Gastrocnemius medialis (tissue), 4 donors: ENCODE data around the gene RPL13. TPM values are rescaled to one million over a fixed set of nuclear protein-coding genes. Genes with fewer than 3 reads are reported as not detected.

Experiments used
- ATAC-seq, 2 donors: fragments of 150-250 bp; one replicate each; pipeline ENCODE4 v1.9.1; 2016
- DNase-seq, 2 donors: peaks; one replicate each; pipeline ENCODE4 v3.0.0-alpha.2; 2019
- H3K27ac ChIP-seq, 4 donors: fragments of 200-600 bp; sonication (generic); 1 replicate in 1 of 4; 2 replicates in 3 of 4; pipeline ENCODE4 v1.5.1; 2016 to 2018; ENCODE audit warnings: mild to moderate bottlenecking in 2 of 4, moderate library complexity in 1 of 4
- H3K27me3 ChIP-seq, 3 donors: fragments of 200-600 bp; sonication (generic) in 2 of 3; 1 replicate in 1 of 3; 2 replicates in 2 of 3; pipeline versions ENCODE4 v1.5.1 to v1.6.0; 2016 to 2019; ENCODE audit warnings: mild to moderate bottlenecking in 1 of 3, moderate library complexity in 1 of 3
- H3K36me3 ChIP-seq, 2 donors: fragments of 200-600 bp; sonication (generic) in 1 of 2; one replicate each; pipeline ENCODE4 v1.5.1; 2017 to 2018
- H3K4me1 ChIP-seq, 2 donors: fragments of 200-600 bp; sonication (generic) in 1 of 2; one replicate each; pipeline ENCODE4 v1.5.1; 2016 to 2017; ENCODE audit warnings: mild to moderate bottlenecking in 2 of 2
- H3K4me3 ChIP-seq, 4 donors: fragments of 200-600 bp; sonication (generic) in 3 of 4; 1 replicate in 1 of 4; 2 replicates in 3 of 4; pipeline ENCODE4 v1.5.1; 2016 to 2019; ENCODE audit warnings: mild to moderate bottlenecking in 2 of 4
- H3K9me3 ChIP-seq, 3 donors: fragments of 200-600 bp; sonication (generic) in 2 of 3; 1 replicate in 1 of 3; 2 replicates in 2 of 3; pipeline ENCODE4 v1.5.1; 2016 to 2019
- POLR2A ChIP-seq, 2 donors: fragments of 450-650 bp; IDR thresholded peaks; one replicate each; pipeline ENCODE4 v1.6.1; 2017; ENCODE audit warnings: antibody characterized with exemption in 2 of 2, mild to moderate bottlenecking in 2 of 2, moderate library complexity in 2 of 2
- in situ Hi-C, 4 donors: fragments of 200-750 bp; cut with MboI; loops; one replicate each; pipeline versions ENCODE4 v1.15.0 to v1.8.0; 2017; ENCODE audit warnings: low sequenced_read_pairs in 4 of 4
- intact Hi-C: fragments of 100-400 bp; cut with DNase I; formaldehyde crosslinking; loops from one replicate; pipeline ENCODE4 v1.15.1; 2023; ENCODE audit warnings: low total_unique reads
- total RNA-seq, 4 donors: library from RNA; depleted of rRNA; stranded (reverse); fragments of >200 nt; gene quantifications; one replicate each; pipeline versions ENCODE4 v1.1.0 to v1.2.3, GENCODE V29; 2016
- TF ChIP-seq, protein P1 (sequence below), 5 experiments: fragments of 450-650 bp in 3 of 5; fragments of 200-600 bp in 2 of 5; sonication (generic) in 2 of 5; IDR thresholded peaks in 4 of 5; conservative IDR thresholded peaks in 1 of 5; 1 replicate in 4 of 5; 2 replicates in 1 of 5; pipeline ENCODE4 v1.5.1; 2016 to 2019; ENCODE audit warnings: antibody characterized with exemption in 5 of 5, mild to moderate bottlenecking in 3 of 5, moderate library complexity in 3 of 5

Gene RPL13
- total RNA-seq, 4 donors from 2014 or later: 4,295 to 5,889 (median 4,806) TPM

GRCh38 chr16:89605186-89605970 lies 44.9 kb downstream of the RPL13 start:
- TF ChIP-seq, protein P1, sequence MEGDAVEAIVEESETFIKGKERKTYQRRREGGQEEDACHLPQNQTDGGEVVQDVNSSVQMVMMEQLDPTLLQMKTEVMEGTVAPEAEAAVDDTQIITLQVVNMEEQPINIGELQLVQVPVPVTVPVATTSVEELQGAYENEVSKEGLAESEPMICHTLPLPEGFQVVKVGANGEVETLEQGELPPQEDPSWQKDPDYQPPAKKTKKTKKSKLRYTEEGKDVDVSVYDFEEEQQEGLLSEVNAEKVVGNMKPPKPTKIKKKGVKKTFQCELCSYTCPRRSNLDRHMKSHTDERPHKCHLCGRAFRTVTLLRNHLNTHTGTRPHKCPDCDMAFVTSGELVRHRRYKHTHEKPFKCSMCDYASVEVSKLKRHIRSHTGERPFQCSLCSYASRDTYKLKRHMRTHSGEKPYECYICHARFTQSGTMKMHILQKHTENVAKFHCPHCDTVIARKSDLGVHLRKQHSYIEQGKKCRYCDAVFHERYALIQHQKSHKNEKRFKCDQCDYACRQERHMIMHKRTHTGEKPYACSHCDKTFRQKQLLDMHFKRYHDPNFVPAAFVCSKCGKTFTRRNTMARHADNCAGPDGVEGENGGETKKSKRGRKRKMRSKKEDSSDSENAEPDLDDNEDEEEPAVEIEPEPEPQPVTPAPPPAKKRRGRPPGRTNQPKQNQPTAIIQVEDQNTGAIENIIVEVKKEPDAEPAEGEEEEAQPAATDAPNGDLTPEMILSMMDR (IDR thresholded peaks at IDR 0.05 in 4 of 5, conservative IDR thresholded peaks at IDR 0.05 in 1 of 5): no peak
- TF ChIP-seq POLR2A (IDR thresholded peaks at IDR 0.05): no peak
- H3K4me3 ChIP-seq: no peak overlapping the region
- no peaks in the 10 kb centered on the region for H3K36me3 ChIP-seq
- peaks cover 2 to 27% (median 10%) of the 10 kb centered on the region in 3 donors for H3K27me3 ChIP-seq
- in situ Hi-C loops: no loop called here
- DNase-seq (no peak), ATAC-seq (no peak)
- intact Hi-C loops: no loop called here
- H3K9me3 ChIP-seq: no peaks in the 10 kb centered on the region
- H3K4me1 ChIP-seq: no peaks in the 10 kb centered on the region
- H3K27ac ChIP-seq: no peak overlapping the region

- no peak overlapping the region for H3K27ac ChIP-seq
- H3K27me3 ChIP-seq: peaks cover 2 to 27% (median 10%) of the 10 kb centered on the region in 3 donors
- no peaks in the 10 kb centered on the region for H3K4me1 ChIP-seq
- H3K4me3 ChIP-seq: no peak overlapping the region
- ATAC-seq (no peak), DNase-seq (no peak)
- in situ Hi-C loops (no loop called here), intact Hi-C loops (no loop called here)
- H3K9me3 ChIP-seq: no peaks in the 10 kb centered on the region
- no peaks in the 10 kb centered on the region for H3K36me3 ChIP-seq
- TF ChIP-seq, protein P1 (IDR thresholded peaks at IDR 0.05 in 4 of 5, conservative IDR thresholded peaks at IDR 0.05 in 1 of 5): no peak
- TF ChIP-seq POLR2A (IDR thresholded peaks at IDR 0.05): no peak
Measured at GRCh38 chr16:89606006-89606405, 45.5 kb downstream of the RPL13 start.

- ATAC-seq (no peak), DNase-seq (no peak)
- in situ Hi-C loops: no loop called here
- Histone ChIP-seq H3K36me3 (no peaks in the 10 kb centered on the region), H3K4me3 (no peak overlapping the region), H3K27me3 (peaks cover 5 to 20% (median 9%) of the 10 kb centered on the region in 3 donors), H3K9me3 (no peaks in the 10 kb centered on the region), H3K27ac (no peak overlapping the region), H3K4me1 (no peaks in the 10 kb centered on the region)
- TF ChIP-seq, protein P1 (IDR thresholded peaks at IDR 0.05 in 4 of 5, conservative IDR thresholded peaks at IDR 0.05 in 1 of 5): no peak
- TF ChIP-seq POLR2A (IDR thresholded peaks at IDR 0.05): no peak
- intact Hi-C loops: no loop called here
Measured at GRCh38 chr16:89607453-89607852, 47.0 kb downstream of the RPL13 start.

DNA sequence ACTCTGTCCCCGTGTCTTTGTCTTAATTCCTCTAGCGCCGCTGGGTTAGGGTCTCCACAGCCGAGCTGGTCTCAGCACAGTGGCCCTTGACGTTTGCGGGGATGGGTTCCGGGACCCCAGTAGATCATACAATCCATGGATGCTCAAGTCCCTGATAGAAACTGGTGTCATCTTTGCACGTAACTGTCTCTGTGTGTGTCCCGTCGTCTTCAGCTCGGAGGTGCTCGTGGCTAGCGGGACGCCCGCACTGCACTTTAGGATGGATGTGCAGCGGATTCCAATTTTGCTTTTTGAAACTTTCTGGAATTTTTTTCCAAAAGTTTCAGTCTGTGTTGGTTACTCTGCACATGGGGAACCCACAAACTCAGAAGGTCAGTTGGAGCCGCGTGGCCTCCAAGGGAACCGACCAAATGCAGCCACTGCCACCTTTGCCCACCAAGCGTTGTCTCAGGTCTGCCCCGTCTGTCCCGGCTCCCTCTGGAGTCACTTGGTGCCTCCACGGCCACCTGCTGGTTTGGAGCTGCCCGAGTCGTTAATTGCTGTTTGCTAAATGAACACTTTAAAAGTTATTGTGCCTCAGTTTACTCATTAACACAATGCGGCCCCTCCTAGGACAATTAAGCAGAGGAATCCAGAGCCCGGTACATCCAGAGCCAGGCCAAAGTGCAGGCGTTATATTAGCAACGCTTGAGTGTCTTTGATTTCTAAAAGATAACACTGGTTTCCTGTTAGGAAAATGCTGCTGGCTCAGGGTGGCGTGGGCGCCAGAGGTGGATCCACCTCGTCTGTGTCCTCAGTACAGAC lies 47.7 kb downstream of the RPL13 start:
- Histone ChIP-seq H3K4me1 (no peaks in the 10 kb centered on the region), H3K9me3 (no peaks in the 10 kb centered on the region), H3K36me3 (no peaks in the 10 kb centered on the region), H3K4me3 (no peak overlapping the region), H3K27ac (no peak overlapping the region), H3K27me3 (peaks cover 9 to 17% (median 12%) of the 10 kb centered on the region in 3 donors)
- ATAC-seq (no peak), DNase-seq (no peak)
- TF ChIP-seq POLR2A (IDR thresholded peaks at IDR 0.05): no peak
- TF ChIP-seq, protein P1 (IDR thresholded peaks at IDR 0.05 in 4 of 5, conservative IDR thresholded peaks at IDR 0.05 in 1 of 5): no peak
- in situ Hi-C loops: no loop called here
- intact Hi-C loops: no loop called here
